NB4 (cell line): Measurements from ENCODE around the gene EVI2B.

Experiments
- CTCF ChIP-seq: IDR thresholded peaks from one replicate; pipeline ENCODE4 v1.5.1; 2012; ENCODE audit warnings: low read depth, low read length
- MAX ChIP-seq: IDR thresholded peaks from 2 replicates; pipeline ENCODE4 v1.6.1; 2011; ENCODE audit warnings: low read depth, low read length

- TF ChIP-seq CTCF (no peak), MAX (no peak)
Observed at GRCh38 chr17:31355935-31356334, 42.1 kb upstream of the EVI2B start.
